HG03457 (cell line): ENCODE data around the gene PGP.

ENCODE experiments used
- ATAC-seq: cut with Tn5 transposase; IDR thresholded peaks from one replicate; pipeline ENCODE4 v1.9.1; 2021; ENCODE audit warnings: moderate number of reproducible peaks; ENCODE audit not compliant: unreplicated experiment

Gene PGP

GRCh38 chr16:2166263-2167067, 48.2 kb downstream of the PGP start:
- no peak for ATAC-seq

DNA sequence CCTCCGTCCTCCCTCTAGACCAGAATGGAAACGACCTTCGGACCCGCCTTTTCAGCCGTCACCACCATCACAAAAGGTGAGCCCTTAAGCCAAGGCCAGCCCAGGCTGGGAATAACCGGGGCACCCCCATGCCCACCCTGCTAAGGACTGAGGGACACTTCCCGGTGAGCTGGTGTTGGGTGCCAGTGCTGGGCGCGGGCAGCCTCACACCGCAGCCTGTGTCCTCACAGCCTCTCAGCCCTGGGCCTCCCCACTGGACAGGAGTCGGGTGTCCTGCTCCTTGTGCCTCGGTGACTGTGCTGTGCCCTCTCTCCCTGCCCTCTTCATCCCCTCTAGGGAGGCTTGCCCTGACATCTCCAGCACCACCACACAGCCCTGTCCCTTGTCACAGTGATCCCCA, 48.8 kb downstream of the PGP start:
- no peak for ATAC-seq

DNA sequence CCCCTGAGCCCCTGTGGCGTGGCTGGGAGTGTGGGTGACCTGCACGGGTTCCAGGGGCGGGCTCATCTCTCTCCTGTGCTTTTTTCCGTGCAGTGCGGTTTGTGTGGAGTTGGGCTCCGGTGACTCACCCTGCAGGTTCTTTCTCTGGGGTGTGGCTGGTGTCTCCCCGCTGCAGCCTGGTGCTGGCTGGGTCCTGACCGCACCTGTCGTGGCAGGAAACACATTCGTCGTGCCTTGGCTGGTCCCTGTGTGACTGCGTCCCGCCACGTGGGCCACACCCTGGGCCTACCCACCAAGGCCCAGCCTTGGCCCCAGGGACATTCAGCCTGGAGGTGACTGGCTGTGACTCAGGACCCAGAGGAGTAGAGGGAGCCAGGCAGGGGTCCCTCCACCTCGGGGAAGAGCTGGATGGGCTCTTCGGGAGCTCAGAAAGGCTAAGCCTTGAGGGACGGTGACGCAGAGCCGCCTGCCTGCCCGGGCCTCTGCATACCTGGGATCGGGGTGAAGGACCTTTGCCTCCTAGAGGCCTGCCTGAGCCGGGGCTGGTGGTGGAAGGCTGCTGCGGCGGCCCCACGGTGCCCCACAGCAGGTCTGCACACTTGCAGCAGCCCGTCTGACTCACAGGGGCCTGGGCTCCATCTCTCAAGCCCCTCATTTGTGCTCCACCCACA, 51.3 kb downstream of the PGP start:
- no peak for ATAC-seq

GRCh38 chr16:2162676-2163118, 51.9 kb downstream of the PGP start:
- ATAC-seq: no peak

DNA sequence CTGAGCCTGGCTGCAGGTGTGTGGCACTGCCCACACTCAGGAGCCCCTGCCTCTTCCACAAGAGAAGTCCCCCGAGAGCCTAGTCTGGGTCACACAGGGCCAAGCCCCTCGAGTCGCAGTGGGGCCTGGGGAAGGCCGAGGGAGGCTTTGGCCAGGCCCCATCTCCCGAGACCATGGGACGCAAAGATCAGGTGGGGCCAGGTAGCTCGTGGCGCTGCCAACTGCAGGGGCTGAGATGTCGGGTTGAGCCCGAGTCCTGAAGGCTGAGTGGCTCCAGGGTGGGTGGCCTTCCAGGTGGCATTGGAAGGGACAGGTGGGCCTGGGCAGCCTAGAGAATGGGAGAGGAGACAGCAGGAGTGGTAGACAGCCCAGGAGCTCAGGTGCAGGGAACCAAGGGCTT, 52.7 kb downstream of the PGP start:
- ATAC-seq: no peak
